NCI-H1417 treated with DMSO at 0.1 percent for 48 hours (cell line): Measurements from ENCODE around the gene CETP.
"Not testable (repeated sequence)": the region's sequence is repeated elsewhere in the genome, so short reads cannot be mapped to it uniquely, and the experiment has no call there.

Experiments
- DNase-seq: peaks from one replicate; lab custom pipeline; 2025; lab: John Stamatoyannopoulos, UW

The CETP gene

GRCh38 chr16:56980792-56981724, 19.3 kb downstream of the CETP start:
- no peak for DNase-seq

GRCh38 chr16:56981729-56982271, 20.1 kb downstream of the CETP start:
- no peak for DNase-seq

GRCh38 chr16:56982695-56983094, 20.9 kb downstream of the CETP start:
- DNase-seq: no peak

GRCh38 chr16:56983211-56983751, 21.5 kb downstream of the CETP start:
- no peak for DNase-seq

- DNase-seq: no peak
These were observed 22.9 kb downstream of the CETP start for GRCh38 chr16:56984639-56985038.

- no peak for DNase-seq
These were observed 23.7 kb downstream of the CETP start for GRCh38 chr16:56985288-56985961.

- DNase-seq: no peak
These were observed 24.2 kb downstream of the CETP start for GRCh38 chr16:56985962-56986360.

- DNase-seq: no peak
These were observed 24.6 kb downstream of the CETP start for GRCh38 chr16:56986361-56986760.

GRCh38 chr16:56986908-56987307, 25.2 kb downstream of the CETP start:
- not testable (repeated sequence) for DNase-seq

- DNase-seq: no peak
These were observed 25.9 kb downstream of the CETP start for GRCh38 chr16:56987692-56988091.

GRCh38 chr16:56988161-56988947, 26.6 kb downstream of the CETP start:
- no peak for DNase-seq

- DNase-seq: no peak
These were observed 27.5 kb downstream of the CETP start, which contains the start of gene NLRC5 for GRCh38 chr16:56988948-56989945. Gene NLRC5, plus strand, starts transcription at chr16:56989557. Its CDS starts 31,156 bp downstream, at chr16:57020713.

GRCh38 chr16:56989988-56990387, 28.2 kb downstream of the CETP start:
- no peak for DNase-seq

GRCh38 chr16:56990407-56991286, 28.9 kb downstream of the CETP start:
- DNase-seq: no peak

- DNase-seq: not testable (repeated sequence)
These were observed 30.7 kb downstream of the CETP start for GRCh38 chr16:56992431-56992830.

- no peak for DNase-seq
These were observed 31.5 kb downstream of the CETP start for GRCh38 chr16:56993204-56993603.

- DNase-seq: no peak
These were observed 32.6 kb downstream of the CETP start for GRCh38 chr16:56994311-56994710.

GRCh38 chr16:56995136-56995805, 33.5 kb downstream of the CETP start:
- DNase-seq: no peak

GRCh38 chr16:56997264-56997663, 35.5 kb downstream of the CETP start:
- no peak for DNase-seq
